ENCODE data around the gene PRKAB1.

PRKAB1 gene

GRCh38 chr12:119721306-119721705 is 53.4 kb downstream of the PRKAB1 start:
- no peak overlapping the region for H3K4me3 ChIP-seq (ENCODE audit: low read depth, low read length)
- no peak for DNase-seq (ENCODE audit: low read depth, low spot score)
- no peak for TF ChIP-seq CTCF (IDR thresholded peaks at IDR 0.05; ENCODE audit: low read depth, low read length)
- in situ Hi-C loops (cut with HindIII; ENCODE audit: low sequenced_read_pairs): no loop called here

- in situ Hi-C loops (cut with HindIII; ENCODE audit: low sequenced_read_pairs): no loop called here
- DNase-seq (ENCODE audit: low read depth, low spot score): no peak
- TF ChIP-seq CTCF (IDR thresholded peaks at IDR 0.05; ENCODE audit: low read depth, low read length): no peak
- H3K4me3 ChIP-seq (ENCODE audit: low read depth, low read length): no peak overlapping the region
Observed at GRCh38 chr12:119725523-119725922, 57.6 kb downstream of the PRKAB1 start.

GRCh38 chr12:119727600-119728443 is 59.9 kb downstream of the PRKAB1 start:
- TF ChIP-seq CTCF (IDR thresholded peaks at IDR 0.05; ENCODE audit: low read depth, low read length): no peak
- in situ Hi-C loops (cut with HindIII; ENCODE audit: low sequenced_read_pairs): no loop called here
- H3K4me3 ChIP-seq (ENCODE audit: low read depth, low read length): no peak overlapping the region
- DNase-seq (ENCODE audit: low read depth, low spot score): no peak

- in situ Hi-C loops (cut with HindIII; ENCODE audit: low sequenced_read_pairs): no loop called here
- no peak for DNase-seq (ENCODE audit: low read depth, low spot score)
- H3K4me3 ChIP-seq (ENCODE audit: low read depth, low read length): no peak overlapping the region
- no peak for TF ChIP-seq CTCF (IDR thresholded peaks at IDR 0.05; ENCODE audit: low read depth, low read length)
Observed at GRCh38 chr12:119728444-119728745, 60.5 kb downstream of the PRKAB1 start.

- no peak for DNase-seq (ENCODE audit: low read depth, low spot score)
- in situ Hi-C loops (cut with HindIII; ENCODE audit: low sequenced_read_pairs): no loop called here
- H3K4me3 ChIP-seq (ENCODE audit: low read depth, low read length): no peak overlapping the region
- TF ChIP-seq CTCF (IDR thresholded peaks at IDR 0.05; ENCODE audit: low read depth, low read length): no peak
Observed at GRCh38 chr12:119729871-119730270, 61.9 kb downstream of the PRKAB1 start.

- H3K4me3 ChIP-seq (ENCODE audit: low read depth, low read length): no peak overlapping the region
- in situ Hi-C loops (cut with HindIII; ENCODE audit: low sequenced_read_pairs): no loop called here
- DNase-seq (ENCODE audit: low read depth, low spot score): no peak
- no peak for TF ChIP-seq CTCF (IDR thresholded peaks at IDR 0.05; ENCODE audit: low read depth, low read length)
Observed at GRCh38 chr12:119730381-119730780, 62.4 kb downstream of the PRKAB1 start.

All from astrocyte of the spinal cord (primary cell).